Measurements from ENCODE around the gene QRFP.
A peak's percentile ranks its signal among the peaks of the same experiment; 100 is the strongest.

Gene QRFP

GRCh38 chr9:130937146-130938076 is 40.8 kb upstream of the QRFP start:
- Histone ChIP-seq H3K9ac (ENCODE audit: low read depth, low read length, poor library complexity) (no peak overlapping the region), H3K23ac (ENCODE audit: low read depth, low read length, poor library complexity) (peak overlapping the region; percentile 97), H2BK5ac (ENCODE audit: low read length) (peak overlapping the region; percentile 17), H2AFZ (ENCODE audit: low read length) (no peak overlapping the region), H3K4me3 (ENCODE audit: low read length in 2 of 2) (peak overlapping the region in 1 of 2 donors; percentile 46), H3K14ac (ENCODE audit: low read length) (peak overlapping the region; percentile 49), H2BK120ac (ENCODE audit: low read depth, low read length) (no peak overlapping the region), H3K4ac (ENCODE audit: low read length) (no peak overlapping the region), H3K36me3 (replicated peaks in 1 of 2; ENCODE audit: control insufficient read depth in 2 of 2, insufficient read depth in 2 of 2, low read length in 2 of 2) (no peaks in the 10 kb centered on the region), H3K18ac (ENCODE audit: low read length) (peak overlapping the region; percentile 59), H3K4me1 (ENCODE audit: control insufficient read depth in 2 of 2, insufficient read depth in 1 of 2, low read depth in 1 of 2, low read length in 2 of 2) (peaks cover 17 to 21% of the 10 kb centered on the region in 2 donors), H4K91ac (ENCODE audit: low read depth, low read length, poor library complexity) (no peak overlapping the region), H3K4me2 (ENCODE audit: insufficient read depth, low read length, poor library complexity, severe bottlenecking) (no peak overlapping the region), H3K9me3 (replicated peaks in 1 of 2; ENCODE audit: control insufficient read depth in 2 of 2, insufficient read depth in 1 of 2, low read depth in 1 of 2, low read length in 2 of 2) (peaks cover 0 to 3% of the 10 kb centered on the region in 2 donors), H3K27me3 (ENCODE audit: control insufficient read depth in 3 of 3, insufficient read depth in 3 of 3, low read depth in 1 of 3, low read length in 3 of 3) (peaks cover 21 to 66% (median 49%) of the 10 kb centered on the region in 3 experiments), H3K79me1 (ENCODE audit: low read depth, low read length) (no peaks in the 10 kb centered on the region), H2BK15ac (ENCODE audit: low read length) (no peak overlapping the region), H2BK12ac (ENCODE audit: low read length) (no peak overlapping the region), H3K27ac (replicated peaks; ENCODE audit: low read length) (no peak overlapping the region), H2AK5ac (ENCODE audit: low read depth, low read length) (peak overlapping the region; percentile 25), H4K8ac (ENCODE audit: low read depth, low read length) (no peak overlapping the region)
- no CpG with 5 or more reads among the region's 23 CpGs for WGBS, 2 donors (ENCODE audit: extremely low coverage in 2 of 2, insufficient read length in 2 of 2, insufficient replicate concordance in 1 of 2)
- DNase-seq (ENCODE audit: low spot score), result no peak

- no peak overlapping the region for H3K4me3 ChIP-seq (ENCODE audit: low read length in 2 of 2)
- peaks cover 19 to 21% of the 10 kb centered on the region in 2 donors for H3K4me1 ChIP-seq (ENCODE audit: control insufficient read depth in 2 of 2, insufficient read depth in 1 of 2, low read depth in 1 of 2, low read length in 2 of 2)
- no peaks in the 10 kb centered on the region for H3K36me3 ChIP-seq (replicated peaks in 1 of 2; ENCODE audit: control insufficient read depth in 2 of 2, insufficient read depth in 2 of 2, low read length in 2 of 2)
- H3K27ac ChIP-seq (replicated peaks; ENCODE audit: low read length), result no peak overlapping the region
- H2BK12ac ChIP-seq (ENCODE audit: low read length), result no peak overlapping the region
- H3K4ac ChIP-seq (ENCODE audit: low read length), result no peak overlapping the region
- no peak overlapping the region for H3K18ac ChIP-seq (ENCODE audit: low read length)
- H3K27me3 ChIP-seq (ENCODE audit: control insufficient read depth in 3 of 3, insufficient read depth in 3 of 3, low read depth in 1 of 3, low read length in 3 of 3), result peaks cover 21 to 67% (median 42%) of the 10 kb centered on the region in 3 experiments
- no CpG with 5 or more reads among the region's 12 CpGs for WGBS, 2 donors (ENCODE audit: extremely low coverage in 2 of 2, insufficient read length in 2 of 2, insufficient replicate concordance in 1 of 2)
- H3K79me1 ChIP-seq (ENCODE audit: low read depth, low read length), result no peaks in the 10 kb centered on the region
- no peak overlapping the region for H4K8ac ChIP-seq (ENCODE audit: low read depth, low read length)
- peak overlapping the region; percentile 20 for H3K23ac ChIP-seq (ENCODE audit: low read depth, low read length, poor library complexity)
- H2BK5ac ChIP-seq (ENCODE audit: low read length), result no peak overlapping the region
- DNase-seq (ENCODE audit: low spot score), result no peak
- peak overlapping the region; percentile 66 for H2AFZ ChIP-seq (ENCODE audit: low read length)
- no peak overlapping the region for H4K91ac ChIP-seq (ENCODE audit: low read depth, low read length, poor library complexity)
- no peak overlapping the region for H2BK120ac ChIP-seq (ENCODE audit: low read depth, low read length)
- H3K9me3 ChIP-seq (replicated peaks in 1 of 2; ENCODE audit: control insufficient read depth in 2 of 2, insufficient read depth in 1 of 2, low read depth in 1 of 2, low read length in 2 of 2), result peaks cover 0 to 3% of the 10 kb centered on the region in 2 donors
- H3K14ac ChIP-seq (ENCODE audit: low read length), result no peak overlapping the region
- peak overlapping the region; percentile 23 for H2AK5ac ChIP-seq (ENCODE audit: low read depth, low read length)
- no peak overlapping the region for H2BK15ac ChIP-seq (ENCODE audit: low read length)
- H3K4me2 ChIP-seq (ENCODE audit: insufficient read depth, low read length, poor library complexity, severe bottlenecking), result no peak overlapping the region
- no peak overlapping the region for H3K9ac ChIP-seq (ENCODE audit: low read depth, low read length, poor library complexity)
These were observed 39.9 kb upstream of the QRFP start for GRCh38 chr9:130936285-130937117.

GRCh38 chr9:130935648-130936271 is 39.1 kb upstream of the QRFP start:
- Histone ChIP-seq H3K14ac (ENCODE audit: low read length) (no peak overlapping the region), H3K4me1 (ENCODE audit: control insufficient read depth in 2 of 2, insufficient read depth in 1 of 2, low read depth in 1 of 2, low read length in 2 of 2) (peaks cover 19 to 20% of the 10 kb centered on the region in 2 donors), H2AK5ac (ENCODE audit: low read depth, low read length) (peak overlapping the region; percentile 23), H3K4me2 (ENCODE audit: insufficient read depth, low read length, poor library complexity, severe bottlenecking) (no peak overlapping the region), H4K8ac (ENCODE audit: low read depth, low read length) (no peak overlapping the region), H3K4ac (ENCODE audit: low read length) (no peak overlapping the region), H3K27ac (replicated peaks; ENCODE audit: low read length) (no peak overlapping the region), H4K91ac (ENCODE audit: low read depth, low read length, poor library complexity) (no peak overlapping the region), H3K18ac (ENCODE audit: low read length) (no peak overlapping the region), H2BK15ac (ENCODE audit: low read length) (no peak overlapping the region), H2BK120ac (ENCODE audit: low read depth, low read length) (no peak overlapping the region), H3K23ac (ENCODE audit: low read depth, low read length, poor library complexity) (peak overlapping the region; percentile 66), H3K79me1 (ENCODE audit: low read depth, low read length) (no peaks in the 10 kb centered on the region), H3K9me3 (replicated peaks in 1 of 2; ENCODE audit: control insufficient read depth in 2 of 2, insufficient read depth in 1 of 2, low read depth in 1 of 2, low read length in 2 of 2) (peaks cover 0 to 3% of the 10 kb centered on the region in 2 donors), H2BK12ac (ENCODE audit: low read length) (no peak overlapping the region), H3K4me3 (ENCODE audit: low read length in 2 of 2) (no peak overlapping the region), H3K36me3 (replicated peaks in 1 of 2; ENCODE audit: control insufficient read depth in 2 of 2, insufficient read depth in 2 of 2, low read length in 2 of 2) (no peaks in the 10 kb centered on the region), H2AFZ (ENCODE audit: low read length) (no peak overlapping the region), H3K9ac (ENCODE audit: low read depth, low read length, poor library complexity) (no peak overlapping the region), H2BK5ac (ENCODE audit: low read length) (no peak overlapping the region), H3K27me3 (ENCODE audit: control insufficient read depth in 3 of 3, insufficient read depth in 3 of 3, low read depth in 1 of 3, low read length in 3 of 3) (peaks cover 19 to 66% (median 34%) of the 10 kb centered on the region in 3 experiments)
- DNase-seq (ENCODE audit: low spot score), result no peak
- WGBS, 2 donors (ENCODE audit: extremely low coverage in 2 of 2, insufficient read length in 2 of 2, insufficient replicate concordance in 1 of 2), result no CpG with 5 or more reads among the region's 13 CpGs
